Liver (tissue), 9 donors: ENCODE data around the gene PAPSS1. TPM values are rescaled to one million over a fixed set of nuclear protein-coding genes. Genes with fewer than 3 reads are reported as not detected.

ENCODE experiments used
- DNase-seq: peaks from one replicate; pipeline ENCODE4 v3.0.0-alpha.2; 2017; ENCODE audit warnings: low spot score
- H3K27ac ChIP-seq, 2 donors: one replicate each; pipeline ENCODE4 v1.7.0; 2013; ENCODE audit warnings: inconsistent platforms in 2 of 2, low read length in 2 of 2, control low read depth in 1 of 2, low read depth in 1 of 2, mild to moderate bottlenecking in 1 of 2
- H3K27me3 ChIP-seq, 4 donors: one replicate each; pipeline versions ENCODE4 v1.6.1 to v1.7.0; 2013; ENCODE audit warnings: low read length in 3 of 4, inconsistent platforms in 1 of 4, mild to moderate bottlenecking in 1 of 4, moderate library complexity in 1 of 4; ENCODE audit not compliant: control insufficient read depth in 4 of 4, insufficient read depth in 4 of 4
- H3K36me3 ChIP-seq, 4 donors: one replicate each; pipeline versions ENCODE4 v1.6.1 to v1.7.0; 2013; ENCODE audit warnings: low read length in 3 of 4, mild to moderate bottlenecking in 3 of 4, low read depth in 1 of 4, moderate library complexity in 1 of 4; ENCODE audit not compliant: control insufficient read depth in 4 of 4, insufficient read depth in 3 of 4
- H3K4me1 ChIP-seq, 4 donors: one replicate each; pipeline versions ENCODE4 v1.6.1 to v1.7.0; 2013; ENCODE audit warnings: low read length in 3 of 4, mild to moderate bottlenecking in 3 of 4, moderate library complexity in 1 of 4; ENCODE audit not compliant: control insufficient read depth in 4 of 4, insufficient read depth in 4 of 4
- H3K4me3 ChIP-seq, 3 donors: one replicate each; pipeline versions ENCODE4 v1.6.1 to v1.7.0; 2013; ENCODE audit warnings: low read length in 3 of 3, control low read depth in 1 of 3, low read depth in 1 of 3, mild to moderate bottlenecking in 1 of 3
- H3K9ac ChIP-seq, 2 donors: one replicate each; pipeline ENCODE4 v1.7.0; 2013; ENCODE audit warnings: low read length in 2 of 2, mild to moderate bottlenecking in 2 of 2, moderate library complexity in 2 of 2, control low read depth in 1 of 2, low read depth in 1 of 2
- H3K9me3 ChIP-seq, 4 donors: one replicate each; pipeline versions ENCODE4 v1.6.1 to v1.7.0; 2013; ENCODE audit warnings: low read length in 3 of 4; ENCODE audit not compliant: control insufficient read depth in 4 of 4
- CTCF ChIP-seq: fragments of 150-350 bp; IDR thresholded peaks from 2 replicates; pipeline ENCODE4 v1.5.1; 2017; ENCODE audit warnings: improper control_type of control experiment, low read depth, low read length; ENCODE audit not compliant: missing input control
- FOXA1 ChIP-seq: IDR thresholded peaks from 2 replicates; pipeline ENCODE4 v1.6.1; 2016; ENCODE audit warnings: antibody characterized with exemption
- FOXA2 ChIP-seq: IDR thresholded peaks from 2 replicates; pipeline ENCODE4 v1.6.1; 2016; ENCODE audit warnings: antibody characterized with exemption
- GABPA ChIP-seq, 2 donors: IDR thresholded peaks in 1 of 2; conservative IDR thresholded peaks in 1 of 2; 2 replicates each; pipeline ENCODE4 v1.6.1; 2016; ENCODE audit warnings: antibody characterized with exemption in 2 of 2, mild to moderate bottlenecking in 1 of 2, moderate library complexity in 1 of 2
- HNF4A ChIP-seq, 2 donors: conservative IDR thresholded peaks; 2 replicates each; pipeline ENCODE4 v1.6.1; 2016; ENCODE audit warnings: antibody characterized with exemption in 2 of 2, mild to moderate bottlenecking in 2 of 2
- HNF4G ChIP-seq: IDR thresholded peaks from 2 replicates; pipeline ENCODE4 v1.6.1; 2016; ENCODE audit warnings: antibody characterized with exemption
- MAX ChIP-seq: IDR thresholded peaks from 2 replicates; pipeline ENCODE4 v1.6.1; 2016; ENCODE audit warnings: antibody characterized with exemption
- NR2F2 ChIP-seq: IDR thresholded peaks from 2 replicates; pipeline ENCODE4 v1.6.1; 2016; ENCODE audit warnings: antibody characterized with exemption
- RAD21 ChIP-seq, 2 donors: IDR thresholded peaks; 2 replicates each; pipeline ENCODE4 v1.6.1; 2016; ENCODE audit warnings: antibody characterized with exemption in 2 of 2, mild to moderate bottlenecking in 2 of 2
- REST ChIP-seq: IDR thresholded peaks from 2 replicates; pipeline ENCODE4 v1.6.1; 2016; ENCODE audit warnings: antibody characterized with exemption, mild to moderate bottlenecking
- RXRA ChIP-seq, 2 donors: IDR thresholded peaks; 2 replicates each; pipeline ENCODE4 v1.6.1; 2017 to 2018; ENCODE audit warnings: antibody characterized with exemption in 2 of 2, mild to moderate bottlenecking in 1 of 2
- SP1 ChIP-seq: IDR thresholded peaks from 2 replicates; pipeline ENCODE4 v1.6.1; 2018; ENCODE audit warnings: antibody characterized with exemption, mild to moderate bottlenecking
- TAF1 ChIP-seq: conservative IDR thresholded peaks from 2 replicates; pipeline ENCODE4 v1.6.1; 2016; ENCODE audit warnings: antibody characterized with exemption, mild to moderate bottlenecking
- WGBS: extraction: QIAGEN DNeasy Blood & Tissue Kit; methylation state at CpG from one replicate; pipeline ENCODE4 v1.1.7; 2013; 5-methylcytosine and 5-hydroxymethylcytosine counted together
- polyA plus RNA-seq, 2 donors: library from polyadenylated mRNA; stranded (reverse) in 1 of 2; unstranded in 1 of 2; fragments of 200-250 nt in 1 of 2; fragments of >200 nt in 1 of 2; fragmentation: Nextera tagmentation in 1 of 2; extraction: Ambion mirVana in 1 of 2; gene quantifications; one replicate each; pipeline versions ENCODE4 v1.2.1 to v1.2.3, GENCODE V29; 2013 to 2015
- total RNA-seq, 2 donors: library from RNA; depleted of rRNA; stranded (reverse); fragments of >200 nt; gene quantifications; one replicate each; pipeline ENCODE4 v1.2.3, GENCODE V29; 2014
- TF ChIP-seq, protein P1 (sequence below): IDR thresholded peaks from 2 replicates; pipeline ENCODE4 v1.6.1; 2016; ENCODE audit warnings: antibody characterized with exemption
- TF ChIP-seq, protein P2 (sequence below): IDR thresholded peaks from 2 replicates; pipeline ENCODE4 v1.6.1; 2016; ENCODE audit warnings: antibody characterized with exemption
- donor health status: healthy.
- donor health status: healthy.
- donor health status: healthy.
- donor health status: healthy.
- donor health status: healthy.

PAPSS1 gene
- total and polyA plus RNA-seq, 4 donors: 5.7 to 17.8 (median 6.0) TPM

- TF ChIP-seq SP1: no peak
- no peak for TF ChIP-seq FOXA1
- no peak for TF ChIP-seq HNF4A (conservative IDR thresholded peaks at IDR 0.05)
- no peak for TF ChIP-seq TAF1
- TF ChIP-seq REST: no peak
These were observed 21.1 kb upstream of the PAPSS1 start (continued) for GRCh38 chr4:107740950-107741701.

GRCh38 chr4:107740381-107740780, 20.3 kb upstream of the PAPSS1 start:
- H3K9ac ChIP-seq: no peak overlapping the region
- no peaks in the 10 kb centered on the region for H3K9me3 ChIP-seq
- peaks cover 2 to 15% (median 12%) of the 10 kb centered on the region in 4 donors for H3K4me1 ChIP-seq
- H3K27ac ChIP-seq: no peak overlapping the region
- WGBS: 67% methylated on average over 3 of the region's 3 CpGs
- TF ChIP-seq REST (no peak), MAX (no peak), SP1 (no peak), RXRA (IDR thresholded peaks at IDR 0.05) (no peak), NR2F2 (no peak), RAD21 (IDR thresholded peaks at IDR 0.05) (no peak), CTCF (no peak), FOXA2 (no peak), GABPA (IDR thresholded peaks at IDR 0.05 in 1 of 2, conservative IDR thresholded peaks at IDR 0.05 in 1 of 2) (no peak), HNF4G (no peak), HNF4A (conservative IDR thresholded peaks at IDR 0.05) (no peak)
- TF ChIP-seq, protein P1, sequence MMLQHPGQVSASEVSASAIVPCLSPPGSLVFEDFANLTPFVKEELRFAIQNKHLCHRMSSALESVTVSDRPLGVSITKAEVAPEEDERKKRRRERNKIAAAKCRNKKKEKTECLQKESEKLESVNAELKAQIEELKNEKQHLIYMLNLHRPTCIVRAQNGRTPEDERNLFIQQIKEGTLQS: no peak
- TF ChIP-seq, protein P2, sequence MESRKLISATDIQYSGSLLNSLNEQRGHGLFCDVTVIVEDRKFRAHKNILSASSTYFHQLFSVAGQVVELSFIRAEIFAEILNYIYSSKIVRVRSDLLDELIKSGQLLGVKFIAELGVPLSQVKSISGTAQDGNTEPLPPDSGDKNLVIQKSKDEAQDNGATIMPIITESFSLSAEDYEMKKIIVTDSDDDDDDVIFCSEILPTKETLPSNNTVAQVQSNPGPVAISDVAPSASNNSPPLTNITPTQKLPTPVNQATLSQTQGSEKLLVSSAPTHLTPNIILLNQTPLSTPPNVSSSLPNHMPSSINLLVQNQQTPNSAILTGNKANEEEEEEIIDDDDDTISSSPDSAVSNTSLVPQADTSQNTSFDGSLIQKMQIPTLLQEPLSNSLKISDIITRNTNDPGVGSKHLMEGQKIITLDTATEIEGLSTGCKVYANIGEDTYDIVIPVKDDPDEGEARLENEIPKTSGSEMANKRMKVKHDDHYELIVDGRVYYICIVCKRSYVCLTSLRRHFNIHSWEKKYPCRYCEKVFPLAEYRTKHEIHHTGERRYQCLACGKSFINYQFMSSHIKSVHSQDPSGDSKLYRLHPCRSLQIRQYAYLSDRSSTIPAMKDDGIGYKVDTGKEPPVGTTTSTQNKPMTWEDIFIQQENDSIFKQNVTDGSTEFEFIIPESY: no peak
- H3K27me3 ChIP-seq: no peaks in the 10 kb centered on the region
- DNase-seq: no peak
- no peaks in the 10 kb centered on the region for H3K36me3 ChIP-seq
- no peak overlapping the region for H3K4me3 ChIP-seq
